Calu3 (cell line): ENCODE results near the gene IL19. TPM values are rescaled to one million over a fixed set of nuclear protein-coding genes. Genes with fewer than 3 reads are reported as not detected.

Experiments
- BruUV-seq: library from RNA; stranded (reverse); fragments of 400-500 nt; replicated peaks from 2 replicates; lab custom pipeline; 2021; lab: Mats Ljungman, UMichigan
- CTCF ChIA-PET: fragments of 300-600 bp; sonication (Branson Sonifier 250); formaldehyde crosslinking; loops from one replicate; lab custom pipeline; 2022; ENCODE audit warnings: antibody characterized with exemption; lab: Charles Lee
- DNase-seq: peaks from one replicate; pipeline ENCODE4 v3.0.0; 2022
- H3K27ac Mint-ChIP-seq: one replicate; pipeline ENCODE4 v1.8.0; 2022; ENCODE audit warnings: mixed read lengths; ENCODE audit not compliant: unreplicated experiment
- H3K27me3 Mint-ChIP-seq: one replicate; pipeline ENCODE4 v1.8.0; 2022; ENCODE audit warnings: mixed read lengths; ENCODE audit not compliant: unreplicated experiment
- H3K36me3 Mint-ChIP-seq: one replicate; pipeline ENCODE4 v1.8.0; 2022; ENCODE audit warnings: mild to moderate bottlenecking, moderate library complexity, mixed read lengths; ENCODE audit not compliant: insufficient read depth, unreplicated experiment
- H3K4me1 Mint-ChIP-seq: one replicate; pipeline ENCODE4 v1.8.0; 2022; ENCODE audit warnings: mild to moderate bottlenecking, low read depth, mixed read lengths; ENCODE audit not compliant: unreplicated experiment
- H3K4me3 Mint-ChIP-seq: one replicate; pipeline ENCODE4 v1.8.0; 2022; ENCODE audit warnings: mild to moderate bottlenecking, low read depth, moderate library complexity, mixed read lengths; ENCODE audit not compliant: unreplicated experiment
- H3K9me3 Mint-ChIP-seq: one replicate; pipeline ENCODE4 v1.8.0; 2022; ENCODE audit warnings: low read depth, mixed read lengths; ENCODE audit not compliant: unreplicated experiment
- CTCF ChIP-seq: fragments of 200-600 bp; IDR thresholded peaks from one replicate; pipeline ENCODE4 v1.8.0; 2022; ENCODE audit warnings: antibody characterized with exemption; ENCODE audit not compliant: unreplicated experiment
- intact Hi-C: fragments of 100-400 bp; cut with micrococcal nuclease; formaldehyde crosslinking; loops from one replicate; pipeline ENCODE4 v1.10.0; 2022; ENCODE audit not compliant: unreplicated experiment
- total RNA-seq: library from RNA; stranded (reverse); gene quantifications from 2 replicates; pipeline ENCODE4 v1.2.3, GENCODE V29; 2022

Gene IL19
- total RNA-seq, 1 experiment from 2014 or later, result not detected

GRCh38 chr1:206752481-206752880 lies 18.1 kb upstream of the IL19 start:
- no peak overlapping the region for H3K4me3 Mint-ChIP-seq
- H3K36me3 Mint-ChIP-seq, result no peaks in the 10 kb centered on the region
- CTCF ChIA-PET, result no interaction called here
- peaks cover 72% of the 10 kb centered on the region for H3K27me3 Mint-ChIP-seq
- H3K27ac Mint-ChIP-seq, result no peak overlapping the region
- intact Hi-C loops, result no loop called here
- DNase-seq, result no peak
- no peak for TF ChIP-seq CTCF
- H3K4me1 Mint-ChIP-seq, result no peaks in the 10 kb centered on the region
- no peaks in the 10 kb centered on the region for H3K9me3 Mint-ChIP-seq
- no TSS peak for BruUV-seq

- Mint-ChIP-seq H3K36me3 (no peaks in the 10 kb centered on the region), H3K27me3 (peaks cover 66% of the 10 kb centered on the region), H3K9me3 (no peaks in the 10 kb centered on the region), H3K27ac (no peak overlapping the region), H3K4me1 (no peaks in the 10 kb centered on the region), H3K4me3 (no peak overlapping the region)
- BruUV-seq, result no TSS peak
- intact Hi-C loops, result no loop called here
- TF ChIP-seq CTCF, result no peak
- DNase-seq, result no peak
- CTCF ChIA-PET, result no interaction called here
Observed at GRCh38 chr1:206753141-206753540, 17.4 kb upstream of the IL19 start.

- H3K4me3 Mint-ChIP-seq, result no peak overlapping the region
- no peak for TF ChIP-seq CTCF
- BruUV-seq, result no TSS peak
- H3K27ac Mint-ChIP-seq, result no peak overlapping the region
- peaks cover 57% of the 10 kb centered on the region for H3K27me3 Mint-ChIP-seq
- intact Hi-C loops, result no loop called here
- H3K9me3 Mint-ChIP-seq, result no peaks in the 10 kb centered on the region
- H3K4me1 Mint-ChIP-seq, result no peaks in the 10 kb centered on the region
- CTCF ChIA-PET, result interaction anchor here (0.7 kb wide), 1 partner anchor 8 kb away, joined by 5 read pairs; no protein-coding TSS in a partner anchor
- no peaks in the 10 kb centered on the region for H3K36me3 Mint-ChIP-seq
- DNase-seq, result no peak
Observed at GRCh38 chr1:206754011-206754410, 16.6 kb upstream of the IL19 start.

GRCh38 chr1:206757524-206758266 lies 12.9 kb upstream of the IL19 start:
- peaks cover 31% of the 10 kb centered on the region for H3K27me3 Mint-ChIP-seq

More at GRCh38 chr1:206757524-206758266, 12.9 kb upstream of the IL19 start:
- no peak for DNase-seq
- intact Hi-C loops, result no loop called here
- Mint-ChIP-seq H3K36me3 (no peaks in the 10 kb centered on the region), H3K27ac (no peak overlapping the region), H3K4me1 (no peaks in the 10 kb centered on the region), H3K4me3 (no peak overlapping the region), H3K9me3 (no peaks in the 10 kb centered on the region)
- BruUV-seq, result no TSS peak
- TF ChIP-seq CTCF, result no peak
- CTCF ChIA-PET, result no interaction called here
